ENCODE results near the gene ATP6V0E2. TPM values are rescaled to one million over a fixed set of nuclear protein-coding genes. Genes with fewer than 3 reads are reported as not detected.

Gene ATP6V0E2
- total RNA-seq, 1 donor from 2014 or later, result 16.0 TPM

DNA sequence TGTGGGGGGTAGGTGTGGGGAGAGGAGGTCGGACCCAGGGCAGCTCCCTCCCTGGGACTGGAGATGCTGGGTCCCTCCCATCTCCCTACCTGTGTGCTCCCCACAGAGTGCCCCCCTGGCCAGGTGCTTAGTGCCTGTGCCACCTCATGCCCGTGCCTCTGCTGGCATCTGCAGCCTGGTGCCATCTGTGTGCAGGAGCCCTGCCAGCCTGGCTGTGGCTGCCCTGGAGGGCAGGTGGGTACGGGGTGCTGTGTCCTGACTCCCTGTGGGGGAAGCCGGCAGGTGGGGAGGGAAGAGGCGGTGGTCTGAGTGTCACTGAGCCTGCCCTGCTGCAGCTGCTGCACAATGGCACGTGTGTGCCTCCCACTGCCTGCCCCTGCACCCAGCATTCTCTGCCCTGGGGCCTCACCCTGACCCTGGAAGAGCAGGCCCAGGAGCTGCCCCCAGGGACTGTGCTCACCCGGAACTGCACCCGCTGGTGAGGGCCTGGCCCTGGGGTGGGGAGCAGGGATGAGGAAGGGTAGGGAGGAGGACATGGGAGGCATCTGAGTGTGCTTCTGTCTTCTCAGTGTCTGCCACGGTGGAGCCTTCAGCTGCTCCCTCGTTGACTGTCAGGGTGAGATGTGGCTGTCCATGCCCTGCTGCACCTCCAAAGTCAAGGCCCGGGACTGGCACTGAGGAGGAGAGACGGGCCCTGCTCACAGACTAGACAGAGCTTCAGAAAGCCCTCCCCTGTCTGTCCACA is 47.3 kb upstream of the ATP6V0E2 start:
- Mint-ChIP-seq H3K27me3 (ENCODE audit: low read depth, unreplicated experiment) (peaks cover 25% of the 10 kb centered on the region), H3K9me3 (ENCODE audit: unreplicated experiment) (no peaks in the 10 kb centered on the region), H3K27ac (ENCODE audit: unreplicated experiment) (no peak overlapping the region), H3K4me1 (ENCODE audit: low read depth, unreplicated experiment) (peaks cover 1% of the 10 kb centered on the region), H3K36me3 (ENCODE audit: low read depth, unreplicated experiment) (no peaks in the 10 kb centered on the region), H3K4me3 (ENCODE audit: unreplicated experiment) (no peak overlapping the region)
- Histone ChIP-seq H3K27ac (ENCODE audit: low read depth, low read length) (no peak overlapping the region), H3K4me2 (ENCODE audit: low read length) (no peak overlapping the region), H3K36me3 (ENCODE audit: insufficient read depth, low read length) (no peaks in the 10 kb centered on the region), H3K4me1 (ENCODE audit: insufficient read depth, low read length) (no peaks in the 10 kb centered on the region), H3K27me3 (ENCODE audit: insufficient read depth, low read length) (no peaks in the 10 kb centered on the region), H3K4me3 (ENCODE audit: insufficient read depth, low read depth, low read length) (no peak overlapping the region), H4K20me1 (ENCODE audit: insufficient read depth, low read length) (no peaks in the 10 kb centered on the region), H3K9me3 (ENCODE audit: insufficient read depth, low read depth, low read length) (no peaks in the 10 kb centered on the region), H2AFZ (ENCODE audit: low read depth, low read length) (no peak overlapping the region), H3K9ac (ENCODE audit: low read length) (no peak overlapping the region), H3K79me2 (ENCODE audit: insufficient read depth, low read length) (no peaks in the 10 kb centered on the region)
- no peak for FAIRE-seq
- TF ChIP-seq, protein P1, sequence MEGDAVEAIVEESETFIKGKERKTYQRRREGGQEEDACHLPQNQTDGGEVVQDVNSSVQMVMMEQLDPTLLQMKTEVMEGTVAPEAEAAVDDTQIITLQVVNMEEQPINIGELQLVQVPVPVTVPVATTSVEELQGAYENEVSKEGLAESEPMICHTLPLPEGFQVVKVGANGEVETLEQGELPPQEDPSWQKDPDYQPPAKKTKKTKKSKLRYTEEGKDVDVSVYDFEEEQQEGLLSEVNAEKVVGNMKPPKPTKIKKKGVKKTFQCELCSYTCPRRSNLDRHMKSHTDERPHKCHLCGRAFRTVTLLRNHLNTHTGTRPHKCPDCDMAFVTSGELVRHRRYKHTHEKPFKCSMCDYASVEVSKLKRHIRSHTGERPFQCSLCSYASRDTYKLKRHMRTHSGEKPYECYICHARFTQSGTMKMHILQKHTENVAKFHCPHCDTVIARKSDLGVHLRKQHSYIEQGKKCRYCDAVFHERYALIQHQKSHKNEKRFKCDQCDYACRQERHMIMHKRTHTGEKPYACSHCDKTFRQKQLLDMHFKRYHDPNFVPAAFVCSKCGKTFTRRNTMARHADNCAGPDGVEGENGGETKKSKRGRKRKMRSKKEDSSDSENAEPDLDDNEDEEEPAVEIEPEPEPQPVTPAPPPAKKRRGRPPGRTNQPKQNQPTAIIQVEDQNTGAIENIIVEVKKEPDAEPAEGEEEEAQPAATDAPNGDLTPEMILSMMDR (IDR thresholded peaks at IDR 0.05; ENCODE audit: insufficient read depth, low read depth, low read length), result no peak
- TF ChIP-seq EZH2 (IDR thresholded peaks at IDR 0.05; ENCODE audit: insufficient read depth, low read length), result no peak
- DNase-seq (ENCODE audit: low read depth), result no peak

DNA sequence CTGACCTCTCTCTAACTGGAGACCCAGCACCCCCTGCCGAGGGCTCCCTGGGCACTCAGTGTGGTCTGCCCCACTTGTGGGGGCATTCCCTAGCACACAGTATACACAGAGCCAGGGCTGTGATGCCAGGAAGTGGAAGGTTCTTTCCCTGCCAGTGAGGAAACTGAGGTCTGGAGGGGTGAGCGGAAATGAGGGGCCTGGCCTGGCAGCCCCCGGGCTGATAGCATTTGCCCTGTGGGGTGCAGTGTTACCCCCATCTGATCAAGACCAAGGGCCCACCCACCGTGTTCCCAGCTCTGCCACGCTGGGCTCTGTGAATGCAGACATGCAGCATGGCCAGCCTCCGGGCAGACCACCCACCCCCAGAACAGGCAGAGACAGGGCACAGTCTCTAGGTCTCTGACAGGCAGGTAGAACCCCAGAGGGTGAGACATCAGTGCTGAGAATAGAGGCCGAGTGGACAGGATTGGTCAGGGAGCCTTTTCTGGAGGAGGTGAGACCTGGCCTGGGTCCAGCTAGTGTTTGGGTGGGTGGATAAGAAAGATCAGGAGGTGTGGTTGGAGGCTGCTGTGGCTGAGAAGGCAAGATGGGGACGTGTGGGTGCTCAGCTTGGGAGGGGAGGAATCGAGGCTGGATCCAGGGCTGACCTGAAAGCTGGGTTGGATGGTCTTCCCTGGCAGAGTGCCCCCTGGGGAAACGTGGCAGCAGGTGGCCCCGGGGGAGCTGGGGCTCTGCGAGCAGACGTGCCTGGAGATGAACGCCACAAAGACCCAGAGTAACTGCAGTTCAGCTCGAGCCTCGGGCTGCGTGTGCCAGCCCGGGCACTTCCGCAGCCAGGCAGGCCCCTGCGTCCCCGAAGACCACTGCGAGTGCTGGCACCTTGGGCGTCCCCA is 46.4 kb upstream of the ATP6V0E2 start:
- Mint-ChIP-seq H3K27me3 (ENCODE audit: low read depth, unreplicated experiment) (peaks cover 24% of the 10 kb centered on the region), H3K4me1 (ENCODE audit: low read depth, unreplicated experiment) (peaks cover 1% of the 10 kb centered on the region), H3K36me3 (ENCODE audit: low read depth, unreplicated experiment) (no peaks in the 10 kb centered on the region), H3K4me3 (ENCODE audit: unreplicated experiment) (no peak overlapping the region), H3K27ac (ENCODE audit: unreplicated experiment) (no peak overlapping the region), H3K9me3 (ENCODE audit: unreplicated experiment) (no peaks in the 10 kb centered on the region)
- no peaks in the 10 kb centered on the region for H3K4me1 ChIP-seq (ENCODE audit: insufficient read depth, low read length)
- FAIRE-seq (no peak), DNase-seq (ENCODE audit: low read depth) (no peak)
- H2AFZ ChIP-seq (ENCODE audit: low read depth, low read length), result no peak overlapping the region
- no peaks in the 10 kb centered on the region for H4K20me1 ChIP-seq (ENCODE audit: insufficient read depth, low read length)
- H3K79me2 ChIP-seq (ENCODE audit: insufficient read depth, low read length), result no peaks in the 10 kb centered on the region
- no peak for TF ChIP-seq EZH2 (IDR thresholded peaks at IDR 0.05; ENCODE audit: insufficient read depth, low read length)
- TF ChIP-seq, protein P1 (IDR thresholded peaks at IDR 0.05; ENCODE audit: insufficient read depth, low read depth, low read length), result no peak
- H3K4me2 ChIP-seq (ENCODE audit: low read length), result no peak overlapping the region
- H3K27me3 ChIP-seq (ENCODE audit: insufficient read depth, low read length), result peaks cover 2% of the 10 kb centered on the region
- no peak overlapping the region for H3K9ac ChIP-seq (ENCODE audit: low read length)
- no peaks in the 10 kb centered on the region for H3K36me3 ChIP-seq (ENCODE audit: insufficient read depth, low read length)
- H3K9me3 ChIP-seq (ENCODE audit: insufficient read depth, low read depth, low read length), result no peaks in the 10 kb centered on the region
- no peak overlapping the region for H3K27ac ChIP-seq (ENCODE audit: low read depth, low read length)
- no peak overlapping the region for H3K4me3 ChIP-seq (ENCODE audit: insufficient read depth, low read depth, low read length)

Measured in astrocyte (in vitro differentiated cells and primary cell).